CD4-positive, alpha-beta T cell (primary cell): ENCODE measurements around the gene SLC4A1. TPM values are rescaled to one million over a fixed set of nuclear protein-coding genes. Genes with fewer than 3 reads are reported as not detected.
A peak's percentile ranks its signal among the peaks of the same experiment; 100 is the strongest.

Source experiments
- ATAC-seq: fragments of 200-7000 bp; cut with Tn5 transposase; one replicate; pipeline ENCODE4 v1.10.0; 2022; ENCODE audit warnings: mild to moderate bottlenecking; ENCODE audit not compliant: poor library complexity
- CTCF ChIA-PET: fragments of 350-600 bp; sonication (Branson Sonifier 250); formaldehyde crosslinking; loops from one replicate; lab custom pipeline; 2021; ENCODE audit warnings: antibody characterized with exemption, inconsistent platforms; lab: Charles Lee
- POLR2A ChIA-PET: fragments of 350-600 bp; sonication (Branson Sonifier 250); formaldehyde crosslinking; loops from one replicate; lab custom pipeline; 2021; ENCODE audit warnings: antibody characterized with exemption, inconsistent platforms; lab: Charles Lee
- DNase-seq, 14 experiments: peaks; one replicate each; pipeline ENCODE4 v3.0.0-alpha.2; 2013 to 2020; ENCODE audit warnings: mixed read lengths in 2 of 14
- H3K27ac ChIP-seq, 2 donors: one replicate each; pipeline versions ENCODE4 v1.5.1 to v1.7.0; 2013; ENCODE audit warnings: low read length in 2 of 2, low read depth in 1 of 2, mild to moderate bottlenecking in 1 of 2
- H3K27me3 ChIP-seq, 2 experiments: 1 replicate in 1 of 2; 2 replicates in 1 of 2; pipeline versions ENCODE4 v1.6.1 to v1.7.0; 2013; ENCODE audit warnings: low read length in 2 of 2, control low read depth in 1 of 2, mild to moderate bottlenecking in 1 of 2, moderate library complexity in 1 of 2; ENCODE audit not compliant: insufficient read depth in 2 of 2, control insufficient read depth in 1 of 2
- H3K36me3 ChIP-seq: one replicate; pipeline ENCODE4 v1.6.1; 2013; ENCODE audit warnings: low read length, control low read depth; ENCODE audit not compliant: insufficient read depth
- H3K4me1 ChIP-seq: one replicate; pipeline ENCODE4 v1.6.1; 2013; ENCODE audit warnings: low read length, control low read depth; ENCODE audit not compliant: insufficient read depth
- H3K4me3 ChIP-seq: one replicate; pipeline ENCODE4 v1.5.1; 2013; ENCODE audit warnings: mild to moderate bottlenecking, low read length, moderate library complexity
- H3K9me3 ChIP-seq, 2 experiments: 1 replicate in 1 of 2; 2 replicates in 1 of 2; pipeline versions ENCODE4 v1.6.1 to v1.7.0; 2013; ENCODE audit warnings: low read length in 2 of 2, mild to moderate bottlenecking in 2 of 2, control low read depth in 1 of 2, moderate library complexity in 1 of 2; ENCODE audit not compliant: control insufficient read depth in 1 of 2, insufficient read depth in 1 of 2
- H3K27ac Mint-ChIP-seq: one replicate; pipeline ENCODE4 v1.8.0; 2020; ENCODE audit warnings: mixed read lengths
- H3K27me3 Mint-ChIP-seq: one replicate; pipeline ENCODE4 v1.8.0; 2021; ENCODE audit warnings: mixed read lengths
- H3K36me3 Mint-ChIP-seq: one replicate; pipeline ENCODE4 v1.8.0; 2021; ENCODE audit warnings: low read depth, mixed read lengths
- H3K4me1 Mint-ChIP-seq: one replicate; pipeline ENCODE4 v1.8.0; 2021; ENCODE audit warnings: low read depth, mixed read lengths
- H3K4me3 Mint-ChIP-seq: one replicate; pipeline ENCODE4 v1.8.0; 2020; ENCODE audit warnings: mild to moderate bottlenecking, mixed read lengths
- H3K9me3 Mint-ChIP-seq: one replicate; pipeline ENCODE4 v1.8.0; 2020; ENCODE audit warnings: mixed read lengths
- CTCF ChIP-seq: fragments of 200-600 bp; IDR thresholded peaks from one replicate; pipeline ENCODE4 v1.8.0; 2022; ENCODE audit warnings: antibody characterized with exemption, mild to moderate bottlenecking
- intact Hi-C, 2 experiments: fragments of 100-400 bp; cut with DNase I in 1 of 2; cut with micrococcal nuclease in 1 of 2; formaldehyde crosslinking; loops; one replicate each; pipeline versions ENCODE4 v1.15.1 to v1.9.0; 2023 to 2025; cut with DNase I, micrococcal nuclease
- total RNA-seq, 174 experiments: library from RNA in 2 of 174; stranded (reverse) in 2 of 174; gene quantifications; one replicate each; pipeline ENCODE4 v1.2.3 and lab custom pipeline; 2021 to 2026

SLC4A1 gene
- total RNA-seq, 2 experiments from 2014 or later = not detected

GRCh38 chr17:44212507-44213402, 55.2 kb downstream of the SLC4A1 start:
- H3K27me3 Mint-ChIP-seq = no peaks in the 10 kb centered on the region
- Histone ChIP-seq H3K4me3 (no peak overlapping the region), H3K27ac (peak overlapping the region in 1 of 2 donors; percentile 62), H3K27me3 (no peaks in the 10 kb centered on the region), H3K4me1 (peaks cover 88% of the 10 kb centered on the region), H3K9me3 (no peaks in the 10 kb centered on the region), H3K36me3 (peaks cover 77% of the 10 kb centered on the region)
- intact Hi-C loops = no loop called here
- peaks cover 77% of the 10 kb centered on the region for H3K36me3 Mint-ChIP-seq
- no peak for ATAC-seq
- TF ChIP-seq CTCF = no peak
- no peak overlapping the region for H3K4me3 Mint-ChIP-seq
- H3K9me3 Mint-ChIP-seq = no peaks in the 10 kb centered on the region
- ChIA-PET POLR2A (interaction anchor here (0.9 to 5.1 kb wide), 5 partner anchors 8 to 113 kb away, joined by 3 to 84 read pairs (median 21); partner anchors contain the start of genes SLC25A39 and UBTF), CTCF (no interaction called here)
- H3K27ac Mint-ChIP-seq = peak overlapping the region; percentile 86
- H3K4me1 Mint-ChIP-seq = peaks cover 54% of the 10 kb centered on the region
- peak in 1 of 14 experiments; percentile 34 for DNase-seq

- peak in 2 of 14 experiments; percentile 5 to 32 for DNase-seq
- intact Hi-C loops = no loop called here
- Mint-ChIP-seq H3K27ac (peak overlapping the region; percentile 49), H3K9me3 (no peaks in the 10 kb centered on the region), H3K27me3 (no peaks in the 10 kb centered on the region), H3K4me3 (no peak overlapping the region), H3K4me1 (peaks cover 47% of the 10 kb centered on the region), H3K36me3 (peaks cover 78% of the 10 kb centered on the region)
- CTCF ChIA-PET = interaction anchor here (1.4 to 3.3 kb wide), 6 partner anchors 11 to 142 kb away, joined by 9 to 37 read pairs (median 19); partner anchors contain the start of genes ATXN7L3, GRN and TMUB2
- peaks cover 89% of the 10 kb centered on the region for H3K36me3 ChIP-seq
- H3K4me1 ChIP-seq = peaks cover 84% of the 10 kb centered on the region
- no peak for ATAC-seq
- POLR2A ChIA-PET = interaction anchor here (0.6 to 4.9 kb wide), 9 partner anchors 9 to 154 kb away, joined by 3 to 84 read pairs (median 4); partner anchors contain the start of genes TMUB2 and UBTF
- no peaks in the 10 kb centered on the region for H3K9me3 ChIP-seq
- no peak for TF ChIP-seq CTCF
- no peak overlapping the region for H3K4me3 ChIP-seq
- peak overlapping the region in 1 of 2 donors; percentile 53 for H3K27ac ChIP-seq
- H3K27me3 ChIP-seq = no peaks in the 10 kb centered on the region
These were observed 56.4 kb downstream of the SLC4A1 start for GRCh38 chr17:44211281-44212265.
